GM12892 (cell line): ENCODE results near the gene CEP350. TPM values are rescaled to one million over a fixed set of nuclear protein-coding genes. Genes with fewer than 3 reads are reported as not detected.

Experiments
- DNase-seq: peaks from one replicate; pipeline ENCODE4 v3.0.0; 2011; ENCODE audit not compliant: insufficient read length
- FAIRE-seq: peaks from 2 replicates; lab custom pipeline; 2011; peaks lifted over from hg19 to GRCh38; lab: Jason Lieb, UNC
- POLR2A ChIP-seq: IDR thresholded peaks from 2 replicates; pipeline ENCODE4 v1.6.1; 2011; ENCODE audit warnings: low read depth, low read length, control low read depth
- POLR2AphosphoS5 ChIP-seq: IDR thresholded peaks from 2 replicates; pipeline ENCODE4 v1.6.1; 2011; ENCODE audit warnings: low read depth, low read length, control low read depth
- TAF1 ChIP-seq: IDR thresholded peaks from 2 replicates; pipeline ENCODE4 v1.6.1; 2011; ENCODE audit warnings: low read depth, mild to moderate bottlenecking, control low read depth, low read length, borderline replicate concordance
- polyA plus RNA-seq: library from polyadenylated mRNA; unstranded; fragments of >200 nt; gene quantifications from one replicate; pipeline ENCODE4 v1.2.1, GENCODE V29; 2012; ENCODE audit warnings: missing spikeins, inconsistent platforms; ENCODE audit not compliant: missing spikeins

Gene CEP350
- 14.7 TPM for polyA plus RNA-seq

- peak; percentile 47 for DNase-seq
- TF ChIP-seq POLR2AphosphoS5 (peak; percentile 78; the same call in 1 of the 2 replicates), POLR2A (peak; percentile 86), TAF1 (peak; percentile 95)
- FAIRE-seq, result peak; percentile 98
These were observed at the start of gene CEP350 for GRCh38 chr1:179954493-179955286. TSS of gene CEP350 (plus strand) at chr1:179954810. CDS start at chr1:179986182, 31,372 bp downstream.

- FAIRE-seq (no peak), DNase-seq (no peak)
- TF ChIP-seq TAF1 (no peak), POLR2AphosphoS5 (no peak), POLR2A (no peak)
These were observed 43.7 kb upstream of the CEP350 start for GRCh38 chr1:179910934-179911333.

- FAIRE-seq, result no peak
- TF ChIP-seq POLR2AphosphoS5, result no peak
- TF ChIP-seq TAF1, result no peak
- TF ChIP-seq POLR2A, result no peak
- no peak for DNase-seq
These were observed 42.8 kb upstream of the CEP350 start for GRCh38 chr1:179911812-179912211.

GRCh38 chr1:179917601-179918429 is 36.8 kb upstream of the CEP350 start:
- no peak for TF ChIP-seq TAF1
- no peak for DNase-seq
- FAIRE-seq, result no peak

GRCh38 chr1:179921472-179921871 is 33.1 kb upstream of the CEP350 start:
- FAIRE-seq, result no peak
- DNase-seq, result no peak
- TF ChIP-seq TAF1, result no peak
- TF ChIP-seq POLR2AphosphoS5, result no peak
- TF ChIP-seq POLR2A, result no peak

- DNase-seq (no peak), FAIRE-seq (no peak)
- no peak for TF ChIP-seq TAF1
- no peak for TF ChIP-seq POLR2A
- no peak for TF ChIP-seq POLR2AphosphoS5
These were observed 32.4 kb upstream of the CEP350 start for GRCh38 chr1:179921981-179922872.

GRCh38 chr1:179923029-179923428 is 31.6 kb upstream of the CEP350 start:
- FAIRE-seq (no peak), DNase-seq (no peak)
- TF ChIP-seq POLR2AphosphoS5 (no peak), POLR2A (no peak), TAF1 (no peak)

- FAIRE-seq (no peak), DNase-seq (no peak)
- TF ChIP-seq POLR2AphosphoS5 (no peak), TAF1 (no peak), POLR2A (no peak)
These were observed 30.3 kb upstream of the CEP350 start for GRCh38 chr1:179924268-179924667.

- FAIRE-seq (no peak), DNase-seq (no peak)
- no peak for TF ChIP-seq POLR2AphosphoS5
- no peak for TF ChIP-seq TAF1
- TF ChIP-seq POLR2A, result no peak
These were observed 29.3 kb upstream of the CEP350 start for GRCh38 chr1:179925302-179925701.

GRCh38 chr1:179925922-179926849 is 28.4 kb upstream of the CEP350 start:
- DNase-seq (no peak), FAIRE-seq (no peak)
- TF ChIP-seq TAF1 (no peak), POLR2AphosphoS5 (no peak), POLR2A (no peak)
